ENCODE results near the gene FAM171A1. TPM values are rescaled to one million over a fixed set of nuclear protein-coding genes. Genes with fewer than 3 reads are reported as not detected.
"Not testable (repeated sequence)": the region's sequence is repeated elsewhere in the genome, so short reads cannot be mapped to it uniquely, and the experiment has no call there.

The FAM171A1 gene
- total and polyA plus RNA-seq, 2 experiments from 2014 or later = 24.4 to 29.5 TPM

DNA sequence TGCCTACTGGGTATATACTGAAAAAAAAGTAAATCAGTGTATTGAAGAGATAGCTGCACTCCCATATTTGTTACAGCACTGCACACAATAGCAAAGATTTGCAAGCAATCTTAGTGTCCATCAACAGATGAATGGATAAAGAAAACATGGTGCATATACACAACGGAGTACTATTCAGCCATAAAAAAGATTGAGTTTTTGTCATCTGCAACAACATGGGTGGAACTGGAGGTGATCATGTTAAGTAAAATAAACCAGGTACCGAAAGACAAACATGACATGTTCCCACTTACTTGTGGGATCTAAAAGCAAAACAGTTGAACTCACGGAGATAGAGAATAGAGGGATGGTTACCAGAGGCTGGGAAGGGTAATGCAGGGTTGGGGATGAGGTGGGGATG, 34.2 kb upstream of the FAM171A1 start:
- WGBS (ENCODE audit: low lambda C conversion rate, missing lambda C conversion rate) = 92% methylated on average over 3 of the region's 3 CpGs
- Histone ChIP-seq H3K27ac (no peak overlapping the region), H4K20me1 (ENCODE audit: insufficient read depth, poor library complexity, severe bottlenecking) (no peaks in the 10 kb centered on the region), H3K36me3 (replicated peaks; ENCODE audit: insufficient read depth, low read depth) (no peaks in the 10 kb centered on the region), H2AFZ (no peak overlapping the region), H3K4me1 (ENCODE audit: insufficient read depth) (no peaks in the 10 kb centered on the region), H3K4me2 (no peak overlapping the region), H3K4me3 (no peak overlapping the region), H3K27me3 (no peaks in the 10 kb centered on the region), H3K9me2 (replicated peaks; ENCODE audit: insufficient read depth) (no peaks in the 10 kb centered on the region), H3K79me2 (no peaks in the 10 kb centered on the region), H3K9me3 (ENCODE audit: low read depth) (no peaks in the 10 kb centered on the region)
- TF ChIP-seq, protein P1, sequence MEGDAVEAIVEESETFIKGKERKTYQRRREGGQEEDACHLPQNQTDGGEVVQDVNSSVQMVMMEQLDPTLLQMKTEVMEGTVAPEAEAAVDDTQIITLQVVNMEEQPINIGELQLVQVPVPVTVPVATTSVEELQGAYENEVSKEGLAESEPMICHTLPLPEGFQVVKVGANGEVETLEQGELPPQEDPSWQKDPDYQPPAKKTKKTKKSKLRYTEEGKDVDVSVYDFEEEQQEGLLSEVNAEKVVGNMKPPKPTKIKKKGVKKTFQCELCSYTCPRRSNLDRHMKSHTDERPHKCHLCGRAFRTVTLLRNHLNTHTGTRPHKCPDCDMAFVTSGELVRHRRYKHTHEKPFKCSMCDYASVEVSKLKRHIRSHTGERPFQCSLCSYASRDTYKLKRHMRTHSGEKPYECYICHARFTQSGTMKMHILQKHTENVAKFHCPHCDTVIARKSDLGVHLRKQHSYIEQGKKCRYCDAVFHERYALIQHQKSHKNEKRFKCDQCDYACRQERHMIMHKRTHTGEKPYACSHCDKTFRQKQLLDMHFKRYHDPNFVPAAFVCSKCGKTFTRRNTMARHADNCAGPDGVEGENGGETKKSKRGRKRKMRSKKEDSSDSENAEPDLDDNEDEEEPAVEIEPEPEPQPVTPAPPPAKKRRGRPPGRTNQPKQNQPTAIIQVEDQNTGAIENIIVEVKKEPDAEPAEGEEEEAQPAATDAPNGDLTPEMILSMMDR (IDR thresholded peaks at IDR 0.05; ENCODE audit: poor library complexity) = no peak
- no peak for TF ChIP-seq EZH2phosphoT487 (IDR thresholded peaks at IDR 0.05; ENCODE audit: low read depth, severe bottlenecking, unreplicated experiment)
- no peak for TF ChIP-seq EZH2 (IDR thresholded peaks at IDR 0.05; ENCODE audit: borderline replicate concordance)
- DNase-seq (ENCODE audit: low spot score) = no peak

DNA sequence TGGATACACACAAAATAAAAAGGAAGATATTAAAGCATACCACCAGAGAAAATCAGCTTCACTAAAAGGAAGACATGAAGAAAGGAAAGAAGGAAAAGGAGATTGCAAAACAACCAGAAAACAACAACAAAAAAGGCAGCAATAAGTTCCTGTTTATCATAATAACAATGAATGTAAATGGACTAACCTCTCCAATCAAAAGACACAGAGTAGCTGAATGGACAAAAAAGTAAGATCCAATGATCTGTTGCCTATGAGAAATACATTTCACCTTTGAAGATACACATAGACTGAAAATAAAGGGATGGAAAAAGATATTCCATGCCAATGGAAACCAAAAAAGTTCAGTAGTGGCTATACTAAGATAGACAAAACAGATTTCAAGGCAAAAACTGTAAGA, 30.3 kb upstream of the FAM171A1 start:
- no peak for DNase-seq (ENCODE audit: low spot score)
- no peak overlapping the region for H3K4me3 ChIP-seq

DNA sequence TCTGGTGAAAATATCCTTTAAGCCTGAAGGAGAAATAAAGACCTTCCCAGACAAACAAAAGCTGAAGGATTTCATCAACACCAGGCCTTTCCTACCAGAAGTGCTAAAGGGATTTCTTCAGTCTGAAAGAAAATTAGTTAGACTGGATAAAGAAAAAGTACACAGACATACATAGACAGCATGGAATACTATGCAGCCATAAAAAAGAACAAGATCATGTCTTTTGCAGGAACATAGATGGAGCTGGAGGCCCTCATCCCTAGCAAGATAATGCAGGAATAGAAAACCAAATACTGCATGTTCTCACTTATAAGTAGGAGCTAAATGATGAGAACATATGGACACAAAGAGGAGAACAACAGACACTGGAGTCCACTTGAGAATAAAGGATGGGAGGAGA, 29.4 kb upstream of the FAM171A1 start:
- H3K9me3 ChIP-seq (ENCODE audit: low read depth); H3K27ac ChIP-seq; H3K79me2 ChIP-seq; H3K27me3 ChIP-seq; H3K36me3 ChIP-seq (replicated peaks; ENCODE audit: insufficient read depth, low read depth); H3K9me2 ChIP-seq (replicated peaks; ENCODE audit: insufficient read depth); H4K20me1 ChIP-seq (ENCODE audit: insufficient read depth, poor library complexity, severe bottlenecking); DNase-seq (ENCODE audit: low spot score); H3K4me2 ChIP-seq; H3K4me1 ChIP-seq (ENCODE audit: insufficient read depth); H3K4me3 ChIP-seq; H2AFZ ChIP-seq: not testable (repeated sequence)

More for the DNA sequence above, 30.3 kb upstream of the FAM171A1 start:
- no peaks in the 10 kb centered on the region for H3K36me3 ChIP-seq (replicated peaks; ENCODE audit: insufficient read depth, low read depth)
- H3K4me1 ChIP-seq (ENCODE audit: insufficient read depth) = no peaks in the 10 kb centered on the region
- no peaks in the 10 kb centered on the region for H3K27me3 ChIP-seq
- H3K4me2 ChIP-seq = no peak overlapping the region
- H2AFZ ChIP-seq = no peak overlapping the region
- no peaks in the 10 kb centered on the region for H3K9me2 ChIP-seq (replicated peaks; ENCODE audit: insufficient read depth)
- no peaks in the 10 kb centered on the region for H3K9me3 ChIP-seq (ENCODE audit: low read depth)
- no peak for TF ChIP-seq EZH2phosphoT487 (IDR thresholded peaks at IDR 0.05; ENCODE audit: low read depth, severe bottlenecking, unreplicated experiment)
- no peak for TF ChIP-seq EZH2 (IDR thresholded peaks at IDR 0.05; ENCODE audit: borderline replicate concordance)
- TF ChIP-seq, protein P1 (IDR thresholded peaks at IDR 0.05; ENCODE audit: poor library complexity) = no peak
- H3K27ac ChIP-seq = no peak overlapping the region
- no peaks in the 10 kb centered on the region for H4K20me1 ChIP-seq (ENCODE audit: insufficient read depth, poor library complexity, severe bottlenecking)
- H3K79me2 ChIP-seq = no peaks in the 10 kb centered on the region

DNA sequence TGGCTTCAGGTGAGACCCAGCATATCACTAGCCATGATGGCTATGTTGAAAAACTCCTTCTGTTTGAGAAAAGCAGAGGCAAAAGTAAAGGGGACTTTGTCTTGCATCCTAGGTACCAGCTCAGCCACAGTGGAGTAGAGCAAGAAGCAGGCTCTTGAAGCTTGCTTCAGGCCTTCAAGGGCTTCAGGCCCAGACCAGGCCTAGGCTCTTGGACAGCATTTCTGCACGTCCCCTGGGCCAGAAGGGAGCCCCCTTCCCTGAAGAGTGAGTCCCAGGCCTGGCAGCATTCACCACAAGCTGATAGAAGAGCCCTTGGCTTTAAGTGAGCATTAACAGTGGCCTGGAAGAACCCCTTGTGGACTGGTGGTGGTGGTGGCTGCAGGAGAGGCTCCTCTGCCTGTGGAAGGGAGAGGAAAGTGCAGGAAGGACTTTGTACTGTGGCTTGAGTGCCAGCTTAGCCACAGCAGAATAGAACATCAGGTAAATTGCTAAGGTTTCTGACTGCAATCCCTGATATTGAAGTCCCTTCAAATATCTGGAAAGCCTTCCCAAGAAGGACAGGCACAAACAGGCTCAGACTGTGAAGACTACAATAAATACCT, 28.1 kb upstream of the FAM171A1 start:
- Histone ChIP-seq H3K36me3 (replicated peaks; ENCODE audit: insufficient read depth, low read depth) (no peaks in the 10 kb centered on the region), H2AFZ (no peak overlapping the region), H3K4me2 (no peak overlapping the region), H3K27me3 (no peaks in the 10 kb centered on the region), H3K9me3 (ENCODE audit: low read depth) (no peaks in the 10 kb centered on the region), H3K9me2 (replicated peaks; ENCODE audit: insufficient read depth) (no peaks in the 10 kb centered on the region), H3K27ac (no peak overlapping the region), H3K79me2 (no peaks in the 10 kb centered on the region), H4K20me1 (ENCODE audit: insufficient read depth, poor library complexity, severe bottlenecking) (no peaks in the 10 kb centered on the region), H3K4me1 (ENCODE audit: insufficient read depth) (no peaks in the 10 kb centered on the region), H3K4me3 (no peak overlapping the region)
- no peak for DNase-seq (ENCODE audit: low spot score)
- WGBS (ENCODE audit: low lambda C conversion rate, missing lambda C conversion rate) = 78% methylated on average over 1 of the region's 1 CpG
- no peak for TF ChIP-seq EZH2 (IDR thresholded peaks at IDR 0.05; ENCODE audit: borderline replicate concordance)
- no peak for TF ChIP-seq EZH2phosphoT487 (IDR thresholded peaks at IDR 0.05; ENCODE audit: low read depth, severe bottlenecking, unreplicated experiment)
- TF ChIP-seq, protein P1 (IDR thresholded peaks at IDR 0.05; ENCODE audit: poor library complexity) = no peak
